Hepatocyte (in vitro differentiated cells): ENCODE data around the gene HCRTR1. TPM values are rescaled to one million over a fixed set of nuclear protein-coding genes. Genes with fewer than 3 reads are reported as not detected.

ENCODE experiments used
- DNase-seq: peaks from one replicate; pipeline ENCODE4 v3.0.0-alpha.2; 2016; ENCODE audit warnings: low spot score
- H2AFZ ChIP-seq: fragments of 200-600 bp; sonication (generic); 2 replicates; pipeline ENCODE4 v1.6.0; 2016; ENCODE audit warnings: antibody characterized with exemption, mild to moderate bottlenecking
- H3K27ac ChIP-seq: fragments of 200-600 bp; sonication (generic); 2 replicates; pipeline ENCODE4 v1.5.1; 2016; ENCODE audit warnings: mild to moderate bottlenecking
- H3K27me3 ChIP-seq: fragments of 200-600 bp; sonication (generic); 2 replicates; pipeline ENCODE4 v1.6.1; 2016
- H3K36me3 ChIP-seq: fragments of 200-600 bp; sonication (generic); replicated peaks from 2 replicates; pipeline ENCODE4 v1.5.1; 2016; ENCODE audit warnings: low read depth; ENCODE audit not compliant: insufficient read depth
- H3K4me1 ChIP-seq: fragments of 200-600 bp; sonication (generic); 2 replicates; pipeline ENCODE4 v1.5.1; 2016; ENCODE audit warnings: mild to moderate bottlenecking, moderate library complexity; ENCODE audit not compliant: insufficient read depth
- H3K4me2 ChIP-seq: fragments of 200-600 bp; sonication (generic); 2 replicates; pipeline ENCODE4 v1.6.0; 2016
- H3K4me3 ChIP-seq: fragments of 200-600 bp; sonication (generic); 2 replicates; pipeline ENCODE4 v1.5.1; 2016; ENCODE audit warnings: mild to moderate bottlenecking
- H3K79me2 ChIP-seq: fragments of 200-600 bp; sonication (generic); 2 replicates; pipeline ENCODE4 v1.6.0; 2017; ENCODE audit warnings: mild to moderate bottlenecking
- H3K9me2 ChIP-seq: fragments of 200-600 bp; sonication (generic); replicated peaks from 2 replicates; pipeline ENCODE4 v1.6.0; 2017; ENCODE audit warnings: mild to moderate bottlenecking; ENCODE audit not compliant: insufficient read depth
- H3K9me3 ChIP-seq: fragments of 200-600 bp; sonication (generic); 2 replicates; pipeline ENCODE4 v1.5.1; 2016; ENCODE audit warnings: low read depth, mild to moderate bottlenecking
- H4K20me1 ChIP-seq: fragments of 200-600 bp; sonication (generic); 2 replicates; pipeline ENCODE4 v1.6.0; 2016; ENCODE audit warnings: mild to moderate bottlenecking; ENCODE audit not compliant: insufficient read depth, poor library complexity, severe bottlenecking
- CTCF ChIP-seq: fragments of 200-600 bp; sonication (generic); IDR thresholded peaks from 2 replicates; pipeline ENCODE4 v1.5.1; 2016; ENCODE audit warnings: antibody characterized with exemption, mild to moderate bottlenecking; ENCODE audit not compliant: poor library complexity
- EZH2 ChIP-seq: fragments of 200-600 bp; sonication (generic); IDR thresholded peaks from 2 replicates; pipeline ENCODE4 v1.6.1; 2016; ENCODE audit warnings: antibody characterized with exemption, mild to moderate bottlenecking, borderline replicate concordance
- EZH2phosphoT487 ChIP-seq: fragments of 200-600 bp; sonication (generic); IDR thresholded peaks from one replicate; pipeline ENCODE4 v1.6.1; 2018; ENCODE audit warnings: antibody characterized with exemption, mild to moderate bottlenecking, low read depth, moderate library complexity; ENCODE audit not compliant: unreplicated experiment, severe bottlenecking
- WGBS: methylation state at CpG from one replicate; pipeline ENCODE4 v1.1.6; 2016; ENCODE audit warnings: low lambda C conversion rate; ENCODE audit errors: missing lambda C conversion rate; 5-methylcytosine and 5-hydroxymethylcytosine counted together
- polyA plus RNA-seq: library from polyadenylated mRNA; unstranded; fragments of >200 nt; fragmentation: Nextera tagmentation; extraction: Ambion mirVana; gene quantifications from 2 replicates; pipeline ENCODE4 v1.2.1, GENCODE V29; 2016
- total RNA-seq: library from RNA; depleted of rRNA; stranded (reverse); fragments of >200 nt; gene quantifications from 2 replicates; pipeline ENCODE4 v1.2.3, GENCODE V29; 2014

The HCRTR1 gene
- total and polyA plus RNA-seq, 2 experiments from 2014 or later: not detected

GRCh38 chr1:31651089-31651420 lies 33.6 kb downstream of the HCRTR1 start:
- Histone ChIP-seq H3K27ac (peak overlapping the region; percentile 48), H3K27me3 (no peaks in the 10 kb centered on the region)

GRCh38 chr1:31651766-31652165 lies 34.3 kb downstream of the HCRTR1 start:
- H3K4me1 ChIP-seq: peaks cover 16% of the 10 kb centered on the region
- no peaks in the 10 kb centered on the region for H3K27me3 ChIP-seq
- TF ChIP-seq EZH2 (no peak), CTCF (no peak), EZH2phosphoT487 (no peak)
- WGBS: 87% methylated on average over 6 of the region's 6 CpGs
- no peak overlapping the region for H3K4me2 ChIP-seq
- H4K20me1 ChIP-seq: no peaks in the 10 kb centered on the region
- H3K4me3 ChIP-seq: no peak overlapping the region
- no peaks in the 10 kb centered on the region for H3K9me2 ChIP-seq
- no peak for DNase-seq
- H3K27ac ChIP-seq: peak overlapping the region; percentile 48
- H3K9me3 ChIP-seq: no peaks in the 10 kb centered on the region
- H3K36me3 ChIP-seq: no peaks in the 10 kb centered on the region
- no peak overlapping the region for H2AFZ ChIP-seq
- H3K79me2 ChIP-seq: no peaks in the 10 kb centered on the region

More at GRCh38 chr1:31651089-31651420, 33.6 kb downstream of the HCRTR1 start:
- peaks cover 16% of the 10 kb centered on the region for H3K4me1 ChIP-seq
- DNase-seq: no peak
- no peak overlapping the region for H2AFZ ChIP-seq
- H3K4me3 ChIP-seq: no peak overlapping the region
- TF ChIP-seq EZH2phosphoT487 (no peak), CTCF (no peak), EZH2 (no peak)
- H3K36me3 ChIP-seq: no peaks in the 10 kb centered on the region
- no peak overlapping the region for H3K4me2 ChIP-seq
- peaks cover 2% of the 10 kb centered on the region for H3K79me2 ChIP-seq
- H4K20me1 ChIP-seq: no peaks in the 10 kb centered on the region
- no peaks in the 10 kb centered on the region for H3K9me2 ChIP-seq
- 9% methylated on average over 1 of the region's 1 CpG for WGBS
- no peaks in the 10 kb centered on the region for H3K9me3 ChIP-seq

- H3K36me3 ChIP-seq: no peaks in the 10 kb centered on the region
- no peak overlapping the region for H2AFZ ChIP-seq
- WGBS: 87% methylated on average over 4 of the region's 4 CpGs
- H3K27ac ChIP-seq: no peak overlapping the region
- H3K79me2 ChIP-seq: no peaks in the 10 kb centered on the region
- H3K4me3 ChIP-seq: no peak overlapping the region
- H3K9me3 ChIP-seq: no peaks in the 10 kb centered on the region
- peaks cover 16% of the 10 kb centered on the region for H3K4me1 ChIP-seq
- H3K4me2 ChIP-seq: no peak overlapping the region
- no peaks in the 10 kb centered on the region for H3K9me2 ChIP-seq
- no peaks in the 10 kb centered on the region for H3K27me3 ChIP-seq
- H4K20me1 ChIP-seq: no peaks in the 10 kb centered on the region
- TF ChIP-seq EZH2 (no peak), CTCF (no peak), EZH2phosphoT487 (no peak)
- no peak for DNase-seq
Observed at GRCh38 chr1:31652891-31653499, 35.5 kb downstream of the HCRTR1 start.
